Liver (tissue), 9 donors: Measurements from ENCODE around the gene CPO. TPM values are rescaled to one million over a fixed set of nuclear protein-coding genes. Genes with fewer than 3 reads are reported as not detected.

Experiments
- DNase-seq: peaks from one replicate; pipeline ENCODE4 v3.0.0-alpha.2; 2017; ENCODE audit warnings: low spot score
- H3K27ac ChIP-seq, 2 donors: one replicate each; pipeline ENCODE4 v1.7.0; 2013; ENCODE audit warnings: inconsistent platforms in 2 of 2, low read length in 2 of 2, control low read depth in 1 of 2, low read depth in 1 of 2, mild to moderate bottlenecking in 1 of 2
- H3K27me3 ChIP-seq, 4 donors: one replicate each; pipeline versions ENCODE4 v1.6.1 to v1.7.0; 2013; ENCODE audit warnings: low read length in 3 of 4, inconsistent platforms in 1 of 4, mild to moderate bottlenecking in 1 of 4, moderate library complexity in 1 of 4; ENCODE audit not compliant: control insufficient read depth in 4 of 4, insufficient read depth in 4 of 4
- H3K36me3 ChIP-seq, 4 donors: one replicate each; pipeline versions ENCODE4 v1.6.1 to v1.7.0; 2013; ENCODE audit warnings: low read length in 3 of 4, mild to moderate bottlenecking in 3 of 4, low read depth in 1 of 4, moderate library complexity in 1 of 4; ENCODE audit not compliant: control insufficient read depth in 4 of 4, insufficient read depth in 3 of 4
- H3K4me1 ChIP-seq, 4 donors: one replicate each; pipeline versions ENCODE4 v1.6.1 to v1.7.0; 2013; ENCODE audit warnings: low read length in 3 of 4, mild to moderate bottlenecking in 3 of 4, moderate library complexity in 1 of 4; ENCODE audit not compliant: control insufficient read depth in 4 of 4, insufficient read depth in 4 of 4
- H3K4me3 ChIP-seq, 3 donors: one replicate each; pipeline versions ENCODE4 v1.6.1 to v1.7.0; 2013; ENCODE audit warnings: low read length in 3 of 3, control low read depth in 1 of 3, low read depth in 1 of 3, mild to moderate bottlenecking in 1 of 3
- H3K9ac ChIP-seq, 2 donors: one replicate each; pipeline ENCODE4 v1.7.0; 2013; ENCODE audit warnings: low read length in 2 of 2, mild to moderate bottlenecking in 2 of 2, moderate library complexity in 2 of 2, control low read depth in 1 of 2, low read depth in 1 of 2
- H3K9me3 ChIP-seq, 4 donors: one replicate each; pipeline versions ENCODE4 v1.6.1 to v1.7.0; 2013; ENCODE audit warnings: low read length in 3 of 4; ENCODE audit not compliant: control insufficient read depth in 4 of 4
- EGR1 ChIP-seq, 2 donors: IDR thresholded peaks; 2 replicates each; pipeline ENCODE4 v1.6.1; 2016 to 2018; ENCODE audit warnings: antibody characterized with exemption in 2 of 2, low read depth in 2 of 2
- FOXA1 ChIP-seq: IDR thresholded peaks from 2 replicates; pipeline ENCODE4 v1.6.1; 2016; ENCODE audit warnings: antibody characterized with exemption
- GABPA ChIP-seq, 2 donors: IDR thresholded peaks in 1 of 2; conservative IDR thresholded peaks in 1 of 2; 2 replicates each; pipeline ENCODE4 v1.6.1; 2016; ENCODE audit warnings: antibody characterized with exemption in 2 of 2, mild to moderate bottlenecking in 1 of 2, moderate library complexity in 1 of 2
- HNF4A ChIP-seq, 2 donors: conservative IDR thresholded peaks; 2 replicates each; pipeline ENCODE4 v1.6.1; 2016; ENCODE audit warnings: antibody characterized with exemption in 2 of 2, mild to moderate bottlenecking in 2 of 2
- HNF4G ChIP-seq: IDR thresholded peaks from 2 replicates; pipeline ENCODE4 v1.6.1; 2016; ENCODE audit warnings: antibody characterized with exemption
- JUND ChIP-seq, 2 donors: IDR thresholded peaks; 2 replicates each; pipeline ENCODE4 v1.6.1; 2016; ENCODE audit warnings: antibody characterized with exemption in 2 of 2
- NR2F2 ChIP-seq: IDR thresholded peaks from 2 replicates; pipeline ENCODE4 v1.6.1; 2016; ENCODE audit warnings: antibody characterized with exemption
- RAD21 ChIP-seq, 2 donors: IDR thresholded peaks; 2 replicates each; pipeline ENCODE4 v1.6.1; 2016; ENCODE audit warnings: antibody characterized with exemption in 2 of 2, mild to moderate bottlenecking in 2 of 2
- RXRA ChIP-seq, 2 donors: IDR thresholded peaks; 2 replicates each; pipeline ENCODE4 v1.6.1; 2017 to 2018; ENCODE audit warnings: antibody characterized with exemption in 2 of 2, mild to moderate bottlenecking in 1 of 2
- SP1 ChIP-seq: IDR thresholded peaks from 2 replicates; pipeline ENCODE4 v1.6.1; 2018; ENCODE audit warnings: antibody characterized with exemption, mild to moderate bottlenecking
- TAF1 ChIP-seq: conservative IDR thresholded peaks from 2 replicates; pipeline ENCODE4 v1.6.1; 2016; ENCODE audit warnings: antibody characterized with exemption, mild to moderate bottlenecking
- YY1 ChIP-seq: IDR thresholded peaks from 2 replicates; pipeline ENCODE4 v1.6.1; 2016; ENCODE audit warnings: antibody characterized with exemption, mild to moderate bottlenecking
- polyA plus RNA-seq, 2 donors: library from polyadenylated mRNA; stranded (reverse) in 1 of 2; unstranded in 1 of 2; fragments of 200-250 nt in 1 of 2; fragments of >200 nt in 1 of 2; fragmentation: Nextera tagmentation in 1 of 2; extraction: Ambion mirVana in 1 of 2; gene quantifications; one replicate each; pipeline versions ENCODE4 v1.2.1 to v1.2.3, GENCODE V29; 2013 to 2015
- total RNA-seq, 2 donors: library from RNA; depleted of rRNA; stranded (reverse); fragments of >200 nt; gene quantifications; one replicate each; pipeline ENCODE4 v1.2.3, GENCODE V29; 2014
- TF ChIP-seq, protein P1 (sequence below): IDR thresholded peaks from 2 replicates; pipeline ENCODE4 v1.6.1; 2016; ENCODE audit warnings: antibody characterized with exemption
- TF ChIP-seq, protein P2 (sequence below): IDR thresholded peaks from 2 replicates; pipeline ENCODE4 v1.6.1; 2016; ENCODE audit warnings: antibody characterized with exemption
- TF ChIP-seq, protein P3 (sequence below): IDR thresholded peaks from 2 replicates; pipeline ENCODE4 v1.6.1; 2016; ENCODE audit warnings: antibody characterized with exemption, mild to moderate bottlenecking
- TF ChIP-seq, protein P4 (sequence below): IDR thresholded peaks from 2 replicates; pipeline ENCODE4 v1.6.1; 2016; ENCODE audit warnings: antibody characterized with exemption
- TF ChIP-seq, protein P5 (sequence below): fragments of 150-350 bp; IDR thresholded peaks from 2 replicates; pipeline ENCODE4 v1.5.1; 2017; ENCODE audit warnings: improper control_type of control experiment, low read depth, low read length; ENCODE audit not compliant: missing input control
- donor health status: healthy.
- donor health status: healthy.
- donor health status: healthy.
- donor health status: healthy.
- donor health status: healthy.

CPO gene
- total and polyA plus RNA-seq, 4 donors = 0.07 to 0.31 (median 0.25) TPM; not detected in 1

DNA sequence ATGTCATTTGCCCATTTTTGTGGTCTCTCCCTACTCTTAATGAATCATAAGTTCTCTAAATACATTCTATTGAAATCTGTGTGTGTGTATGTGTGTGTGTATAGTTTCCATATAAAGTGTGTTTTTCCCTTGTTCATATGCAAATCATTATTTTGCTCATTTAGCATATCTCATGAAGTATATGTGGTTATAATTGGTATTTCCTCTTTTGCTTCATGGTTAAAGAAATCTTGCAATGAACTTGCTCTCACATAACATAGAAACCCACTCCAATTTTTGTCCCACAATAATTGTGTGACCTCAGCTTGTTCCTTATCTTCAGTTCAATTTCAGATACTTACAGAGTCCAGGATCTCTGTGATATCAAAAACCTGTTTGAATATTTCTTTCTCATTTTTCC lies 1.2 kb downstream of the CPO start:
- no peak for TF ChIP-seq GABPA (IDR thresholded peaks at IDR 0.05 in 1 of 2, conservative IDR thresholded peaks at IDR 0.05 in 1 of 2)
- no peak for TF ChIP-seq SP1
- TF ChIP-seq, protein P1, sequence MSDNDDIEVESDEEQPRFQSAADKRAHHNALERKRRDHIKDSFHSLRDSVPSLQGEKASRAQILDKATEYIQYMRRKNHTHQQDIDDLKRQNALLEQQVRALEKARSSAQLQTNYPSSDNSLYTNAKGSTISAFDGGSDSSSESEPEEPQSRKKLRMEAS = no peak
- TF ChIP-seq RXRA (IDR thresholded peaks at IDR 0.05) = no peak
- TF ChIP-seq YY1 = no peak
- no peak for TF ChIP-seq FOXA1
- TF ChIP-seq, protein P2, sequence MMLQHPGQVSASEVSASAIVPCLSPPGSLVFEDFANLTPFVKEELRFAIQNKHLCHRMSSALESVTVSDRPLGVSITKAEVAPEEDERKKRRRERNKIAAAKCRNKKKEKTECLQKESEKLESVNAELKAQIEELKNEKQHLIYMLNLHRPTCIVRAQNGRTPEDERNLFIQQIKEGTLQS = no peak
- no peak for TF ChIP-seq EGR1 (IDR thresholded peaks at IDR 0.05; ENCODE audit: low read depth in 2 of 2)
- no peak for TF ChIP-seq HNF4G
- TF ChIP-seq, protein P3, sequence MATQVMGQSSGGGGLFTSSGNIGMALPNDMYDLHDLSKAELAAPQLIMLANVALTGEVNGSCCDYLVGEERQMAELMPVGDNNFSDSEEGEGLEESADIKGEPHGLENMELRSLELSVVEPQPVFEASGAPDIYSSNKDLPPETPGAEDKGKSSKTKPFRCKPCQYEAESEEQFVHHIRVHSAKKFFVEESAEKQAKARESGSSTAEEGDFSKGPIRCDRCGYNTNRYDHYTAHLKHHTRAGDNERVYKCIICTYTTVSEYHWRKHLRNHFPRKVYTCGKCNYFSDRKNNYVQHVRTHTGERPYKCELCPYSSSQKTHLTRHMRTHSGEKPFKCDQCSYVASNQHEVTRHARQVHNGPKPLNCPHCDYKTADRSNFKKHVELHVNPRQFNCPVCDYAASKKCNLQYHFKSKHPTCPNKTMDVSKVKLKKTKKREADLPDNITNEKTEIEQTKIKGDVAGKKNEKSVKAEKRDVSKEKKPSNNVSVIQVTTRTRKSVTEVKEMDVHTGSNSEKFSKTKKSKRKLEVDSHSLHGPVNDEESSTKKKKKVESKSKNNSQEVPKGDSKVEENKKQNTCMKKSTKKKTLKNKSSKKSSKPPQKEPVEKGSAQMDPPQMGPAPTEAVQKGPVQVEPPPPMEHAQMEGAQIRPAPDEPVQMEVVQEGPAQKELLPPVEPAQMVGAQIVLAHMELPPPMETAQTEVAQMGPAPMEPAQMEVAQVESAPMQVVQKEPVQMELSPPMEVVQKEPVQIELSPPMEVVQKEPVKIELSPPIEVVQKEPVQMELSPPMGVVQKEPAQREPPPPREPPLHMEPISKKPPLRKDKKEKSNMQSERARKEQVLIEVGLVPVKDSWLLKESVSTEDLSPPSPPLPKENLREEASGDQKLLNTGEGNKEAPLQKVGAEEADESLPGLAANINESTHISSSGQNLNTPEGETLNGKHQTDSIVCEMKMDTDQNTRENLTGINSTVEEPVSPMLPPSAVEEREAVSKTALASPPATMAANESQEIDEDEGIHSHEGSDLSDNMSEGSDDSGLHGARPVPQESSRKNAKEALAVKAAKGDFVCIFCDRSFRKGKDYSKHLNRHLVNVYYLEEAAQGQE = no peak
- TF ChIP-seq TAF1 = no peak
- TF ChIP-seq, protein P4, sequence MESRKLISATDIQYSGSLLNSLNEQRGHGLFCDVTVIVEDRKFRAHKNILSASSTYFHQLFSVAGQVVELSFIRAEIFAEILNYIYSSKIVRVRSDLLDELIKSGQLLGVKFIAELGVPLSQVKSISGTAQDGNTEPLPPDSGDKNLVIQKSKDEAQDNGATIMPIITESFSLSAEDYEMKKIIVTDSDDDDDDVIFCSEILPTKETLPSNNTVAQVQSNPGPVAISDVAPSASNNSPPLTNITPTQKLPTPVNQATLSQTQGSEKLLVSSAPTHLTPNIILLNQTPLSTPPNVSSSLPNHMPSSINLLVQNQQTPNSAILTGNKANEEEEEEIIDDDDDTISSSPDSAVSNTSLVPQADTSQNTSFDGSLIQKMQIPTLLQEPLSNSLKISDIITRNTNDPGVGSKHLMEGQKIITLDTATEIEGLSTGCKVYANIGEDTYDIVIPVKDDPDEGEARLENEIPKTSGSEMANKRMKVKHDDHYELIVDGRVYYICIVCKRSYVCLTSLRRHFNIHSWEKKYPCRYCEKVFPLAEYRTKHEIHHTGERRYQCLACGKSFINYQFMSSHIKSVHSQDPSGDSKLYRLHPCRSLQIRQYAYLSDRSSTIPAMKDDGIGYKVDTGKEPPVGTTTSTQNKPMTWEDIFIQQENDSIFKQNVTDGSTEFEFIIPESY = no peak
- TF ChIP-seq, protein P5, sequence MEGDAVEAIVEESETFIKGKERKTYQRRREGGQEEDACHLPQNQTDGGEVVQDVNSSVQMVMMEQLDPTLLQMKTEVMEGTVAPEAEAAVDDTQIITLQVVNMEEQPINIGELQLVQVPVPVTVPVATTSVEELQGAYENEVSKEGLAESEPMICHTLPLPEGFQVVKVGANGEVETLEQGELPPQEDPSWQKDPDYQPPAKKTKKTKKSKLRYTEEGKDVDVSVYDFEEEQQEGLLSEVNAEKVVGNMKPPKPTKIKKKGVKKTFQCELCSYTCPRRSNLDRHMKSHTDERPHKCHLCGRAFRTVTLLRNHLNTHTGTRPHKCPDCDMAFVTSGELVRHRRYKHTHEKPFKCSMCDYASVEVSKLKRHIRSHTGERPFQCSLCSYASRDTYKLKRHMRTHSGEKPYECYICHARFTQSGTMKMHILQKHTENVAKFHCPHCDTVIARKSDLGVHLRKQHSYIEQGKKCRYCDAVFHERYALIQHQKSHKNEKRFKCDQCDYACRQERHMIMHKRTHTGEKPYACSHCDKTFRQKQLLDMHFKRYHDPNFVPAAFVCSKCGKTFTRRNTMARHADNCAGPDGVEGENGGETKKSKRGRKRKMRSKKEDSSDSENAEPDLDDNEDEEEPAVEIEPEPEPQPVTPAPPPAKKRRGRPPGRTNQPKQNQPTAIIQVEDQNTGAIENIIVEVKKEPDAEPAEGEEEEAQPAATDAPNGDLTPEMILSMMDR = no peak
- TF ChIP-seq NR2F2 = no peak
- TF ChIP-seq JUND (IDR thresholded peaks at IDR 0.05) = no peak
- no peak for TF ChIP-seq RAD21 (IDR thresholded peaks at IDR 0.05)
- TF ChIP-seq HNF4A (conservative IDR thresholded peaks at IDR 0.05) = no peak
- H3K9me3 ChIP-seq = no peaks in the 10 kb centered on the region
- no peak for DNase-seq

More for the DNA sequence above, 1.2 kb downstream of the CPO start:
- no peak overlapping the region for H3K9ac ChIP-seq
- no peaks in the 10 kb centered on the region for H3K36me3 ChIP-seq
- no peak overlapping the region for H3K27ac ChIP-seq
- no peaks in the 10 kb centered on the region for H3K27me3 ChIP-seq
- no peaks in the 10 kb centered on the region for H3K4me1 ChIP-seq
- no peak overlapping the region for H3K4me3 ChIP-seq
